Vagina (tissue), 2 donors: ENCODE results near the gene UBTFL1. TPM values are rescaled to one million over a fixed set of nuclear protein-coding genes. Genes with fewer than 3 reads are reported as not detected.
A peak's percentile ranks its signal among the peaks of the same experiment; 100 is the strongest.

Experiments
- DNase-seq, 2 donors: peaks; one replicate each; pipeline ENCODE4 v3.0.0-alpha.2; 2017; ENCODE audit errors: extremely low spot score in 2 of 2
- H3K27ac ChIP-seq: fragments of 200-600 bp; sonication (generic); one replicate; pipeline ENCODE4 v1.5.1; 2019
- H3K27me3 ChIP-seq: fragments of 200-600 bp; sonication (generic); one replicate; pipeline ENCODE4 v1.5.1; 2019
- H3K36me3 ChIP-seq, 2 donors: fragments of 200-600 bp; sonication (generic); one replicate each; pipeline ENCODE4 v1.5.1; 2017 to 2019
- H3K4me1 ChIP-seq: fragments of 200-600 bp; sonication (generic); one replicate; pipeline ENCODE4 v1.5.1; 2019
- H3K4me3 ChIP-seq, 2 donors: fragments of 200-600 bp; sonication (generic); 1 replicate in 1 of 2; 2 replicates in 1 of 2; pipeline ENCODE4 v1.5.1; 2016 to 2019
- H3K9me3 ChIP-seq: fragments of 200-600 bp; sonication (generic); one replicate; pipeline ENCODE4 v1.5.1; 2019
- CTCF ChIP-seq, 3 experiments: fragments of 450-650 bp in 2 of 3; fragments of 200-600 bp in 1 of 3; sonication (generic) in 1 of 3; IDR thresholded peaks; one replicate each; pipeline ENCODE4 v1.5.1; 2017 to 2019; ENCODE audit warnings: antibody characterized with exemption in 3 of 3, mild to moderate bottlenecking in 2 of 3, moderate library complexity in 2 of 3
- POLR2A ChIP-seq, 2 donors: fragments of 450-650 bp; IDR thresholded peaks; one replicate each; pipeline ENCODE4 v1.6.1; 2017; ENCODE audit warnings: antibody characterized with exemption in 2 of 2, mild to moderate bottlenecking in 2 of 2, moderate library complexity in 2 of 2
- POLR2AphosphoS5 ChIP-seq, 2 donors: sonication (generic); formaldehyde crosslinking; IDR thresholded peaks; one replicate each; pipeline ENCODE4 v1.9.0; 2017; ENCODE audit warnings: antibody characterized with exemption in 2 of 2, mild to moderate bottlenecking in 2 of 2, low read depth in 1 of 2; ENCODE audit not compliant: insufficient read depth in 1 of 2
- intact Hi-C: fragments of 100-400 bp; cut with DNase I; formaldehyde crosslinking; loops from one replicate; pipeline ENCODE4 v1.15.1; 2023
- total RNA-seq: library from RNA; depleted of rRNA; stranded (reverse); fragments of >200 nt; gene quantifications from one replicate; pipeline ENCODE4 v1.2.3, GENCODE V29; 2016

The UBTFL1 gene
- total RNA-seq, 1 donor from 2014 or later: not detected

GRCh38 chr11:90120191-90120590 is 34.4 kb downstream of the UBTFL1 start:
- intact Hi-C loops: no loop called here
- H3K27ac ChIP-seq: no peak overlapping the region
- H3K9me3 ChIP-seq: no peaks in the 10 kb centered on the region
- H3K4me3 ChIP-seq: no peak overlapping the region
- no peaks in the 10 kb centered on the region for H3K27me3 ChIP-seq
- TF ChIP-seq CTCF (IDR thresholded peaks at IDR 0.05) (no peak), POLR2A (IDR thresholded peaks at IDR 0.05) (no peak), POLR2AphosphoS5 (IDR thresholded peaks at IDR 0.05; ENCODE audit: insufficient read depth in 1 of 2, low read depth in 1 of 2) (no peak)
- DNase-seq: no peak
- H3K4me1 ChIP-seq: no peaks in the 10 kb centered on the region
- H3K36me3 ChIP-seq: no peaks in the 10 kb centered on the region

- H3K36me3 ChIP-seq: no peaks in the 10 kb centered on the region
- no peak for DNase-seq
- no peak overlapping the region for H3K27ac ChIP-seq
- intact Hi-C loops: no loop called here
- H3K9me3 ChIP-seq: no peaks in the 10 kb centered on the region
- TF ChIP-seq CTCF (IDR thresholded peaks at IDR 0.05) (no peak), POLR2AphosphoS5 (IDR thresholded peaks at IDR 0.05; ENCODE audit: insufficient read depth in 1 of 2, low read depth in 1 of 2) (no peak), POLR2A (IDR thresholded peaks at IDR 0.05) (no peak)
- H3K4me1 ChIP-seq: no peaks in the 10 kb centered on the region
- no peak overlapping the region for H3K4me3 ChIP-seq
- H3K27me3 ChIP-seq: no peaks in the 10 kb centered on the region
Observed at GRCh38 chr11:90124371-90124770, 38.6 kb downstream of the UBTFL1 start.

- H3K27me3 ChIP-seq: no peaks in the 10 kb centered on the region
- H3K4me3 ChIP-seq: no peak overlapping the region
- no peaks in the 10 kb centered on the region for H3K4me1 ChIP-seq
- no peaks in the 10 kb centered on the region for H3K36me3 ChIP-seq
- intact Hi-C loops: no loop called here
- no peak overlapping the region for H3K27ac ChIP-seq
- H3K9me3 ChIP-seq: no peaks in the 10 kb centered on the region
- DNase-seq: no peak
- no peak for TF ChIP-seq POLR2AphosphoS5 (IDR thresholded peaks at IDR 0.05; ENCODE audit: insufficient read depth in 1 of 2, low read depth in 1 of 2)
- TF ChIP-seq POLR2A (IDR thresholded peaks at IDR 0.05): no peak
- TF ChIP-seq CTCF (IDR thresholded peaks at IDR 0.05): no peak
Observed at GRCh38 chr11:90124946-90125345, 39.2 kb downstream of the UBTFL1 start.

GRCh38 chr11:90133560-90134477 is 48.1 kb downstream of the UBTFL1 start:
- intact Hi-C loops: no loop called here
- Histone ChIP-seq H3K27me3 (no peaks in the 10 kb centered on the region), H3K27ac (peak overlapping the region; percentile 51), H3K4me1 (no peaks in the 10 kb centered on the region), H3K36me3 (no peaks in the 10 kb centered on the region), H3K4me3 (peak overlapping the region; percentile 54 to 55), H3K9me3 (no peaks in the 10 kb centered on the region)
- no peak for TF ChIP-seq POLR2A (IDR thresholded peaks at IDR 0.05)
- TF ChIP-seq CTCF (IDR thresholded peaks at IDR 0.05): no peak
- TF ChIP-seq POLR2AphosphoS5 (IDR thresholded peaks at IDR 0.05; ENCODE audit: insufficient read depth in 1 of 2, low read depth in 1 of 2): no peak
- DNase-seq: no peak

- intact Hi-C loops: no loop called here
- no peak for DNase-seq
- TF ChIP-seq POLR2A (IDR thresholded peaks at IDR 0.05) (no peak), CTCF (IDR thresholded peaks at IDR 0.05) (no peak), POLR2AphosphoS5 (IDR thresholded peaks at IDR 0.05; ENCODE audit: insufficient read depth in 1 of 2, low read depth in 1 of 2) (peak in 1 of 2 donors; percentile 34)
- H3K9me3 ChIP-seq: no peaks in the 10 kb centered on the region
- H3K36me3 ChIP-seq: no peaks in the 10 kb centered on the region
- peak within 1 kb of the TSS; percentile 51 for H3K27ac ChIP-seq
- H3K4me1 ChIP-seq: no peaks in the 10 kb centered on the region
- peak within 1 kb of the TSS; percentile 54 to 55 for H3K4me3 ChIP-seq
- H3K27me3 ChIP-seq: no peaks in the 10 kb centered on the region
Observed at GRCh38 chr11:90134478-90135003, 48.8 kb downstream of the UBTFL1 start, which contains the start of gene NAALAD2. NAALAD2 (plus strand) TSS chr11:90134663; CDS start chr11:90134759, 96 bp downstream.
